ENCODE results near the gene UVRAG.

UVRAG gene

DNA sequence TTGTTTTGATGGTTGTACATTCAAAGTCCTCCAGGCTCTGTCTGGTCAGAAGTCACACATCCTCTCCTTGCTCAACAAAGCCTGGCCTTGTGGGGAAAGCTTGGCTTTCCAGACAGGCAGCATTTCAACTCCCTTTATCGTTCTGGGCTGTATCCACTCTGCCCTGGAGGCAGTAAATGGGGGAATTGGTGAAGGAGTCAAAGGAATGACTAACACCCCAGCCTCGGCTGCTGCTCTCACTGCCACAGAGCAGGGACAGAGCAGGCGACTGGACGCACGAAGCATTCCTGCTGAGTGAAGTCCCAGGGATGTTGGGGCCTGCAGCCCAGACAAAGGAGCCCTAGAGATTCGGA lies 338.5 kb downstream of the UVRAG start:
- no peak for TF ChIP-seq CTCF (IDR thresholded peaks at IDR 0.05; ENCODE audit: control insufficient read depth, extremely low read depth, insufficient read depth)
- no peak overlapping the region for H3K4me3 ChIP-seq (ENCODE audit: low read depth, low read length)
- no peak for DNase-seq (ENCODE audit: low read depth)

DNA sequence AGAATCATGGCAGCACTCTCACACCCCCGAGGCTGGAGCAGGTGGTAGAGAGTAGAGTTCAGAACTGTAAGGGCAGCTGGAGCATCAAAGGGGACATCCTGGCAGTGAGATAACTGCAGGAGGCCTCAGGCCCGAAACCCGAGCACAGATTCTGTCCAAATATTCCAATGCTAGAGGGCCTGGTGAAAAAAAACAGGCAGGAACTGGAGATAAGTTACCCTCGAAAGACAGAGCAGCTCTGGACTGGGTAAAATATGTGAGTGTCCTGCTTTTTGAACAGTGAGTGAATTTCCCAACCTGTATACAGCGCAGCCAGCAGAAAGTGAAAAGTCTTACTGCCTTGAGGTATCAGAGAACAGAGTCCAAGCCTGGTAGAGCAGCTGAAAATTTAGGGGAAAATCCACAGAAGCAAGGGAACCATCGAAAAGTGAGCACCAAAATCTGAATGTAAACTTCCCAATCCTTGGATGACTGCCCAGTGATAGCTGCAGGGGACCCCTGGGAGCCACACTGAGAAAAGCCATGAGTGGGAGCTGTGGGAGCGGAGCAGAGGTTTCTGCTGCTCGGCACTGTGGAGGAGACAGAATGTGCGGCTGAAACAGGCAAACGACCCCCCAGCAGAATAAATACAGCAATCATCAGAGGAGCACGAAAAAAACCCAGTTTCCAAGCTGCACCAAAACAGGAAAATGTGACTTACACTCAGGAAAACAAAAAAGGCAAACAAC lies 340.7 kb downstream of the UVRAG start:
- H3K4me3 ChIP-seq (ENCODE audit: low read depth, low read length): no peak overlapping the region
- no peak for TF ChIP-seq CTCF (IDR thresholded peaks at IDR 0.05; ENCODE audit: control insufficient read depth, extremely low read depth, insufficient read depth)
- DNase-seq (ENCODE audit: low read depth): no peak

DNA sequence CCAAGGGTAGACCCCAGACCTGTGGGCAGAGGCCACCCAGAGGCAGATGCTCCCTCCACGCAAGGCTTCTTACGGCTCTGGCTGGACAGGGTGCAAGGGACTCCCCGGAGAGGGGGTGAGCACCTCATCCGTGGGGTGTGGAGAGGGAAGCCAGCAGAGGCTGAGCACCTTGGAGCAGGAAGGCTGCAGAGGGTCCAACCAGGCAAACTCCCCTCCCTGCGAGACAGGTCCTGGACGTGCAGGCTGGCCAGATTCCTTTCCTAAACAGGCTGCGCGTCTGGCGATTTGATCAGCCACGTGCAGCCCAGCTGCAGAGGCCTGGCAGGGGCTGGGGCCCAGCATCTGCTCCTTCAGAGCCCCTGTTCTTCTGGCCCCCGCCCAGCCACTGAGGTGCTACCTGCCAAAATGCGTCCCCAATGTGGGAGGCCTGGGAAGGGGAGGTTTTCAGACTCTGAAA lies 342.0 kb downstream of the UVRAG start:
- TF ChIP-seq CTCF (IDR thresholded peaks at IDR 0.05; ENCODE audit: control insufficient read depth, extremely low read depth, insufficient read depth): no peak
- DNase-seq (ENCODE audit: low read depth): no peak
- no peak overlapping the region for H3K4me3 ChIP-seq (ENCODE audit: low read depth, low read length)

GRCh38 chr11:76157891-76158290 lies 342.9 kb downstream of the UVRAG start:
- TF ChIP-seq CTCF (IDR thresholded peaks at IDR 0.05; ENCODE audit: control insufficient read depth, extremely low read depth, insufficient read depth): no peak
- DNase-seq (ENCODE audit: low read depth): no peak
- H3K4me3 ChIP-seq (ENCODE audit: low read depth, low read length): no peak overlapping the region

- no peak for TF ChIP-seq CTCF (IDR thresholded peaks at IDR 0.05; ENCODE audit: control insufficient read depth, extremely low read depth, insufficient read depth)
- H3K4me3 ChIP-seq (ENCODE audit: low read depth, low read length): no peak overlapping the region
- no peak for DNase-seq (ENCODE audit: low read depth)
Measured at GRCh38 chr11:76158394-76159302, 343.6 kb downstream of the UVRAG start.

DNA sequence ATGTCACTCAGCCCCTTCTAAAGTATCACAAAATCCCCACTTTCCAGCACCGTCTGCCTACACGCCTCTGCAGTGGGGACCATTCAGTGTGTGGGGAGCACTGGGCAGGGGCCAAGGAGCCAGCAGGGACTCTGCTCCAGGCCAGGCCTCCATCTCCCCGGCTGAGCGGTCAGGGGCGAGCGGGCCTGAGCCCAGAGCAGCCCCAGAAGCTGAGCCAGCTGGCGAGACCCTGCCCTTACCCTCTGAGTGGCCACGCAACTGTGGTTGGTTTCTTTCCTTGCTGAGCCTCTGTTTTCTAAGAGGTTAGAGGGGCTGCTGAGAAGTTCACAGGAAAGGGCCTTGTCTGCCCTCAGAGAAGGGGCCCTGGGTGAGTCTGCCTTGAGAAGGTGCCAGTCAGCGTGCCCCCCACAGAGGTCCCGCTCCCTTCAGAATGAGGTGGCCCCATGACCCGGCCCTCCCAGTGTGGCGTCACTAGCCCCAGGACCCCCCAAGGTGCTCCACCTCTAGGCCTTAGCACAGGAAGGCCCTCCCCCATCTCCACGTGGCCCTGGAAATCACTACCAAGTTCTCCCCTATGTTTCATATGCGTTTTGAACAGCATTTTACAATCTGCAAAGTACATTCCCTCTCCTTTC lies 344.4 kb downstream of the UVRAG start:
- no peak for TF ChIP-seq CTCF (IDR thresholded peaks at IDR 0.05; ENCODE audit: control insufficient read depth, extremely low read depth, insufficient read depth)
- H3K4me3 ChIP-seq (ENCODE audit: low read depth, low read length): no peak overlapping the region
- DNase-seq (ENCODE audit: low read depth): no peak

Data from LNCaP clone FGC (cell line).